Neuronal stem cell (in vitro differentiated cells): ENCODE measurements around the gene TET3.

Experiments used
- DNase-seq: peaks from one replicate; pipeline ENCODE4 v3.0.0-alpha.2; 2013; ENCODE audit warnings: low spot score
- H2AFZ ChIP-seq: one replicate; pipeline ENCODE4 v1.6.1; 2013; ENCODE audit warnings: mild to moderate bottlenecking, low read length, inconsistent platforms
- H2AK5ac ChIP-seq: 2 replicates; pipeline ENCODE4 v1.6.1; 2013; ENCODE audit warnings: low read depth, mild to moderate bottlenecking, inconsistent platforms, low read length, moderate library complexity, mixed read lengths
- H2BK120ac ChIP-seq: 2 replicates; pipeline ENCODE4 v1.6.1; 2013; ENCODE audit warnings: low read depth, mild to moderate bottlenecking, inconsistent platforms, low read length, moderate library complexity, mixed read lengths
- H2BK12ac ChIP-seq: one replicate; pipeline ENCODE4 v1.6.1; 2013; ENCODE audit warnings: low read length, inconsistent platforms
- H2BK15ac ChIP-seq: 2 replicates; pipeline ENCODE4 v1.6.1; 2013; ENCODE audit warnings: mild to moderate bottlenecking, low read length, inconsistent platforms, mixed read lengths
- H2BK5ac ChIP-seq: one replicate; pipeline ENCODE4 v1.6.1; 2013; ENCODE audit warnings: inconsistent platforms, mild to moderate bottlenecking, low read length, moderate library complexity
- H3K14ac ChIP-seq: one replicate; pipeline ENCODE4 v1.6.1; 2013; ENCODE audit warnings: low read length, inconsistent platforms
- H3K18ac ChIP-seq: 2 replicates; pipeline ENCODE4 v1.6.1; 2013; ENCODE audit warnings: low read length, inconsistent platforms
- H3K23ac ChIP-seq: 2 replicates; pipeline ENCODE4 v1.6.1; 2013; ENCODE audit warnings: low read depth, mild to moderate bottlenecking, mixed read lengths, low read length, inconsistent platforms; ENCODE audit not compliant: poor library complexity
- H3K27ac ChIP-seq: replicated peaks from 3 replicates; pipeline ENCODE4 v1.5.1; 2013; ENCODE audit warnings: low read length, inconsistent platforms
- H3K27me3 ChIP-seq, 3 experiments: 2 replicates each; pipeline ENCODE4 v1.6.1; 2013; ENCODE audit warnings: low read length in 3 of 3, mild to moderate bottlenecking in 2 of 3, inconsistent platforms in 1 of 3, low read depth in 1 of 3, mixed read lengths in 1 of 3, moderate library complexity in 1 of 3; ENCODE audit not compliant: control insufficient read depth in 3 of 3, insufficient read depth in 3 of 3
- H3K36me3 ChIP-seq, 2 donors: replicated peaks in 1 of 2; 2 replicates each; pipeline ENCODE4 v1.6.1; 2013; ENCODE audit warnings: low read length in 2 of 2; ENCODE audit not compliant: control insufficient read depth in 2 of 2, insufficient read depth in 2 of 2
- H3K4ac ChIP-seq: 2 replicates; pipeline ENCODE4 v1.6.1; 2013; ENCODE audit warnings: inconsistent platforms, mild to moderate bottlenecking, low read length, moderate library complexity
- H3K4me1 ChIP-seq, 2 donors: 1 replicate in 1 of 2; 2 replicates in 1 of 2; pipeline ENCODE4 v1.6.1; 2013; ENCODE audit warnings: low read length in 2 of 2, low read depth in 1 of 2; ENCODE audit not compliant: control insufficient read depth in 2 of 2, insufficient read depth in 1 of 2
- H3K4me2 ChIP-seq: one replicate; pipeline ENCODE4 v1.6.1; 2013; ENCODE audit warnings: mild to moderate bottlenecking, low read length, inconsistent platforms; ENCODE audit not compliant: insufficient read depth, poor library complexity, severe bottlenecking
- H3K4me3 ChIP-seq, 2 donors: 2 replicates each; pipeline ENCODE4 v1.5.1; 2013; ENCODE audit warnings: low read length in 2 of 2, mild to moderate bottlenecking in 2 of 2, inconsistent platforms in 1 of 2, moderate library complexity in 1 of 2
- H3K79me1 ChIP-seq: one replicate; pipeline ENCODE4 v1.6.1; 2013; ENCODE audit warnings: low read depth, mild to moderate bottlenecking, inconsistent platforms, low read length, moderate library complexity
- H3K9ac ChIP-seq: one replicate; pipeline ENCODE4 v1.6.1; 2013; ENCODE audit warnings: mild to moderate bottlenecking, low read depth, low read length, inconsistent platforms; ENCODE audit not compliant: poor library complexity
- H3K9me3 ChIP-seq, 2 donors: replicated peaks in 1 of 2; 2 replicates each; pipeline versions ENCODE3 to v1.6.1; 2013; ENCODE audit warnings: low read length in 2 of 2, mild to moderate bottlenecking in 2 of 2, inconsistent platforms in 1 of 2, low read depth in 1 of 2, mixed read lengths in 1 of 2, moderate library complexity in 1 of 2; ENCODE audit not compliant: control insufficient read depth in 2 of 2, insufficient read depth in 1 of 2
- H4K8ac ChIP-seq: one replicate; pipeline ENCODE4 v1.6.1; 2013; ENCODE audit warnings: low read depth, mild to moderate bottlenecking, inconsistent platforms, low read length, moderate library complexity
- H4K91ac ChIP-seq: one replicate; pipeline ENCODE4 v1.6.1; 2013; ENCODE audit warnings: low read length, low read depth, mild to moderate bottlenecking, inconsistent platforms; ENCODE audit not compliant: poor library complexity
- WGBS, 2 donors: extraction: QIAGEN DNeasy Blood & Tissue Kit; methylation state at CpG; one replicate each; pipeline ENCODE4 v1.1.7; 2013; ENCODE audit warnings: missing lambda C conversion rate in 2 of 2, mixed read lengths in 1 of 2; ENCODE audit not compliant: insufficient read length in 2 of 2, insufficient replicate concordance in 1 of 2; ENCODE audit errors: extremely low coverage in 2 of 2; 5-methylcytosine and 5-hydroxymethylcytosine counted together

Gene TET3

GRCh38 chr2:74006459-74006858, 21.7 kb downstream of the TET3 start:
- H2AFZ ChIP-seq: no peak overlapping the region
- H3K79me1 ChIP-seq: peaks cover 12% of the 10 kb centered on the region
- H3K18ac ChIP-seq: no peak overlapping the region
- no peak overlapping the region for H4K8ac ChIP-seq
- H3K36me3 ChIP-seq: peaks cover 0 to 68% of the 10 kb centered on the region in 2 donors
- no peak overlapping the region for H2BK5ac ChIP-seq
- no peak overlapping the region for H2BK12ac ChIP-seq
- no peak for DNase-seq
- peaks cover 0 to 2% of the 10 kb centered on the region in 2 donors for H3K9me3 ChIP-seq
- no peak overlapping the region for H3K4ac ChIP-seq
- H3K23ac ChIP-seq: peak overlapping the region; percentile 44
- H2BK15ac ChIP-seq: no peak overlapping the region
- no peak overlapping the region for H3K4me2 ChIP-seq
- peaks cover 36 to 44% of the 10 kb centered on the region in 2 donors for H3K4me1 ChIP-seq
- no peak overlapping the region for H3K9ac ChIP-seq
- no peak overlapping the region for H3K4me3 ChIP-seq
- WGBS, 2 donors: no CpG with 5 or more reads among the region's 7 CpGs
- no peak overlapping the region for H2AK5ac ChIP-seq
- H3K27me3 ChIP-seq: peaks cover 0 to 46% (median 0%) of the 10 kb centered on the region in 3 experiments
- no peak overlapping the region for H3K27ac ChIP-seq
- no peak overlapping the region for H3K14ac ChIP-seq
- H2BK120ac ChIP-seq: no peak overlapping the region
- H4K91ac ChIP-seq: no peak overlapping the region

- no peak overlapping the region for H2BK120ac ChIP-seq
- no peak overlapping the region for H2AK5ac ChIP-seq
- H3K4me1 ChIP-seq: peaks cover 30 to 38% of the 10 kb centered on the region in 2 donors
- H2BK5ac ChIP-seq: no peak overlapping the region
- no peak for DNase-seq
- H2AFZ ChIP-seq: no peak overlapping the region
- H3K4me2 ChIP-seq: no peak overlapping the region
- H3K18ac ChIP-seq: no peak overlapping the region
- no peak overlapping the region for H3K27ac ChIP-seq
- H3K9ac ChIP-seq: no peak overlapping the region
- no peak overlapping the region for H3K4ac ChIP-seq
- H3K23ac ChIP-seq: peak overlapping the region; percentile 17
- no peak overlapping the region for H4K91ac ChIP-seq
- no CpG with 5 or more reads among the region's 4 CpGs for WGBS, 2 donors
- peaks cover 0 to 70% of the 10 kb centered on the region in 2 donors for H3K36me3 ChIP-seq
- H3K14ac ChIP-seq: no peak overlapping the region
- H3K9me3 ChIP-seq: peaks cover 0 to 2% of the 10 kb centered on the region in 2 donors
- peaks cover 12% of the 10 kb centered on the region for H3K79me1 ChIP-seq
- peaks cover 0 to 45% (median 0%) of the 10 kb centered on the region in 3 experiments for H3K27me3 ChIP-seq
- H4K8ac ChIP-seq: no peak overlapping the region
- no peak overlapping the region for H2BK15ac ChIP-seq
- no peak overlapping the region for H3K4me3 ChIP-seq
- H2BK12ac ChIP-seq: no peak overlapping the region
These were observed 22.4 kb downstream of the TET3 start for GRCh38 chr2:74007121-74007520.

GRCh38 chr2:74007711-74008110, 23.0 kb downstream of the TET3 start:
- Histone ChIP-seq H3K36me3 (peaks cover 0 to 76% of the 10 kb centered on the region in 2 donors), H3K27me3 (peaks cover 0 to 45% (median 0%) of the 10 kb centered on the region in 3 experiments), H2BK12ac (no peak overlapping the region), H2BK120ac (no peak overlapping the region), H3K18ac (no peak overlapping the region), H3K4me3 (no peak overlapping the region), H3K4ac (no peak overlapping the region), H3K9me3 (peaks cover 0 to 2% of the 10 kb centered on the region in 2 donors), H2BK15ac (no peak overlapping the region), H3K4me2 (no peak overlapping the region), H2AFZ (no peak overlapping the region), H2BK5ac (no peak overlapping the region), H3K14ac (no peak overlapping the region), H4K8ac (no peak overlapping the region), H3K79me1 (peaks cover 12% of the 10 kb centered on the region), H3K23ac (no peak overlapping the region), H3K27ac (no peak overlapping the region), H3K4me1 (peaks cover 28 to 38% of the 10 kb centered on the region in 2 donors), H3K9ac (no peak overlapping the region), H4K91ac (no peak overlapping the region), H2AK5ac (no peak overlapping the region)
- DNase-seq: no peak
- WGBS, 2 donors: no CpG with 5 or more reads among the region's 5 CpGs

DNA sequence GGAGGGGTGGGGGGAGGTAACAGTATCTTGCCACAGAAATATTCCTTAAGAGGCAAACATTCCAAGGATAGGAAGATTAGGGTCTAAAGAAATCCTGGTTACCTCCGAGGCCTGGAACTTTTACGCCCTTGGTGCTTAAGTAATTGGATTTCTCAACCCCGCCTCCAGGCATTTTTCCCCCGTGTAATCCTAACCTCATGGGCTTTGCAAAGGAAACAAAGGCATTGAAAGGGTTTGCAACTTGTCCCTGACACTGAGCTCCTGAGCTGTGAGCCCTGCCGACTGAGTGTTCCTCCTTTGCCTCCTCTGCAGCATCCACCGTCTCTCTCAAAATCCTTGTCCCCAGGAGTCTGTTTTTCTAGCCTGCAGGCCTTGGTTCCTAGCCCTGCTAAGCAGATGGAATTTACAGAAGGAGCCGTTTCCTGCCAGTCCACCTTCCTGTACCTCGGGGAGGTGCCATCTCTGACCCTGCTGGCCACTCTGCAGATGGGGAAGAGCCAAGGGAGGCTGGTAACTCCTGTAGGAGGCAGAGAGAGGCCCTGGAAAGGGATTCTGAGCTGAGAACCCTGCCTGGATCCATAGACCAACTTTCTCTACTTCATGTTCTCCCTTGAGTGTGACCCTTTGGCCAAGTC, 24.2 kb downstream of the TET3 start:
- Histone ChIP-seq H3K27ac (no peak overlapping the region), H4K91ac (no peak overlapping the region), H2BK15ac (no peak overlapping the region), H3K9me3 (peaks cover 0 to 2% of the 10 kb centered on the region in 2 donors), H3K4ac (no peak overlapping the region), H2BK5ac (no peak overlapping the region), H3K4me1 (peaks cover 26 to 34% of the 10 kb centered on the region in 2 donors), H2BK12ac (no peak overlapping the region), H2AFZ (no peak overlapping the region), H2BK120ac (no peak overlapping the region), H3K4me3 (no peak overlapping the region), H3K36me3 (peaks cover 0 to 76% of the 10 kb centered on the region in 2 donors), H3K4me2 (peak overlapping the region; percentile 35), H3K79me1 (peaks cover 12% of the 10 kb centered on the region), H3K27me3 (peaks cover 0 to 45% (median 0%) of the 10 kb centered on the region in 3 experiments), H3K9ac (peak overlapping the region; percentile 51), H2AK5ac (no peak overlapping the region), H4K8ac (no peak overlapping the region), H3K23ac (peak overlapping the region; percentile 8), H3K14ac (no peak overlapping the region), H3K18ac (no peak overlapping the region)
- WGBS, 2 donors: no CpG with 5 or more reads among the region's 8 CpGs
- peak; percentile 62 for DNase-seq
